ENCODE measurements around the gene DCLK1.

The DCLK1 gene

GRCh38 chr13:35767256-35767976 is 363.8 kb downstream of the DCLK1 start:
- Histone ChIP-seq H3K27me3 (ENCODE audit: insufficient read depth, poor library complexity, severe bottlenecking) (no peaks in the 10 kb centered on the region), H3K27ac (ENCODE audit: poor library complexity, severe bottlenecking) (no peak overlapping the region), H3K36me3 (ENCODE audit: low read depth) (no peaks in the 10 kb centered on the region), H3K9me3 (ENCODE audit: severe bottlenecking) (no peaks in the 10 kb centered on the region), H3K4me1 (ENCODE audit: insufficient read depth, poor library complexity, severe bottlenecking) (peaks cover 8% of the 10 kb centered on the region), H3K4me3 (ENCODE audit: severe bottlenecking) (no peak overlapping the region)
- TF ChIP-seq, protein P1, sequence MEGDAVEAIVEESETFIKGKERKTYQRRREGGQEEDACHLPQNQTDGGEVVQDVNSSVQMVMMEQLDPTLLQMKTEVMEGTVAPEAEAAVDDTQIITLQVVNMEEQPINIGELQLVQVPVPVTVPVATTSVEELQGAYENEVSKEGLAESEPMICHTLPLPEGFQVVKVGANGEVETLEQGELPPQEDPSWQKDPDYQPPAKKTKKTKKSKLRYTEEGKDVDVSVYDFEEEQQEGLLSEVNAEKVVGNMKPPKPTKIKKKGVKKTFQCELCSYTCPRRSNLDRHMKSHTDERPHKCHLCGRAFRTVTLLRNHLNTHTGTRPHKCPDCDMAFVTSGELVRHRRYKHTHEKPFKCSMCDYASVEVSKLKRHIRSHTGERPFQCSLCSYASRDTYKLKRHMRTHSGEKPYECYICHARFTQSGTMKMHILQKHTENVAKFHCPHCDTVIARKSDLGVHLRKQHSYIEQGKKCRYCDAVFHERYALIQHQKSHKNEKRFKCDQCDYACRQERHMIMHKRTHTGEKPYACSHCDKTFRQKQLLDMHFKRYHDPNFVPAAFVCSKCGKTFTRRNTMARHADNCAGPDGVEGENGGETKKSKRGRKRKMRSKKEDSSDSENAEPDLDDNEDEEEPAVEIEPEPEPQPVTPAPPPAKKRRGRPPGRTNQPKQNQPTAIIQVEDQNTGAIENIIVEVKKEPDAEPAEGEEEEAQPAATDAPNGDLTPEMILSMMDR (IDR thresholded peaks at IDR 0.05; ENCODE audit: poor library complexity, severe bottlenecking) = no peak
- ATAC-seq (ENCODE audit: low read depth) (no peak), DNase-seq (ENCODE audit: low spot score) (no peak)

DNA sequence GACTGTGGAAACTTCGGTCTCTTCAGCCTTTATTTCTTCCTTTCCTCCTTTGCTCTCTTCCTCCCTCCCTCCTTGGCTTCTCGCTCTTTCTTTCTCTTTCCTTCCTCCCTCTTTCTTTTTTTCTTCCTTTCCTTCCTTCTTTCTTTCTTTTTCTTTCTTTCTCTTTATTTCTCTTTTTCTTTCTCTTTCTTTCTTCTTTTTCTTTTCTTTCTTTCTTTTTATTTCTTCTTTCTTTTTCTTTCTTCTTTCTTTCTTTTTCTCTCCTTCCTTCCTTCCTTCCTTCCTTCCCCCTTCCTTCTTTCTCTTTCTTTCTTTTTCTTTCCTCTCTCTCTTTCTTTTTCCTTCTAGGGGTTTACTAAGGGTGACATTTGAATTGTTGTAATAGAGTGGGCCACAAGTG is 364.5 kb downstream of the DCLK1 start:
- no peak overlapping the region for H3K27ac ChIP-seq (ENCODE audit: poor library complexity, severe bottlenecking)
- no peaks in the 10 kb centered on the region for H3K36me3 ChIP-seq (ENCODE audit: low read depth)
- no peaks in the 10 kb centered on the region for H3K27me3 ChIP-seq (ENCODE audit: insufficient read depth, poor library complexity, severe bottlenecking)
- ATAC-seq (ENCODE audit: low read depth) (no peak), DNase-seq (ENCODE audit: low spot score) (no peak)
- H3K9me3 ChIP-seq (ENCODE audit: severe bottlenecking) = no peaks in the 10 kb centered on the region
- H3K4me1 ChIP-seq (ENCODE audit: insufficient read depth, poor library complexity, severe bottlenecking) = peaks cover 4% of the 10 kb centered on the region
- TF ChIP-seq, protein P1 (IDR thresholded peaks at IDR 0.05; ENCODE audit: poor library complexity, severe bottlenecking) = no peak
- no peak overlapping the region for H3K4me3 ChIP-seq (ENCODE audit: severe bottlenecking)

GRCh38 chr13:35765941-35766340 is 365.2 kb downstream of the DCLK1 start:
- H3K9me3 ChIP-seq (ENCODE audit: severe bottlenecking) = no peaks in the 10 kb centered on the region
- no peaks in the 10 kb centered on the region for H3K4me1 ChIP-seq (ENCODE audit: insufficient read depth, poor library complexity, severe bottlenecking)
- TF ChIP-seq, protein P1 (IDR thresholded peaks at IDR 0.05; ENCODE audit: poor library complexity, severe bottlenecking) = no peak
- H3K4me3 ChIP-seq (ENCODE audit: severe bottlenecking) = no peak overlapping the region
- ATAC-seq (ENCODE audit: low read depth) = no peak
- DNase-seq (ENCODE audit: low spot score) = no peak
- no peaks in the 10 kb centered on the region for H3K36me3 ChIP-seq (ENCODE audit: low read depth)
- H3K27ac ChIP-seq (ENCODE audit: poor library complexity, severe bottlenecking) = no peak overlapping the region
- H3K27me3 ChIP-seq (ENCODE audit: insufficient read depth, poor library complexity, severe bottlenecking) = no peaks in the 10 kb centered on the region

GRCh38 chr13:35765366-35765765 is 365.8 kb downstream of the DCLK1 start:
- TF ChIP-seq, protein P1 (IDR thresholded peaks at IDR 0.05; ENCODE audit: poor library complexity, severe bottlenecking) = no peak
- DNase-seq (ENCODE audit: low spot score) (no peak), ATAC-seq (ENCODE audit: low read depth) (no peak)
- Histone ChIP-seq H3K27me3 (ENCODE audit: insufficient read depth, poor library complexity, severe bottlenecking) (no peaks in the 10 kb centered on the region), H3K4me3 (ENCODE audit: severe bottlenecking) (no peak overlapping the region), H3K36me3 (ENCODE audit: low read depth) (no peaks in the 10 kb centered on the region), H3K27ac (ENCODE audit: poor library complexity, severe bottlenecking) (no peak overlapping the region), H3K9me3 (ENCODE audit: severe bottlenecking) (no peaks in the 10 kb centered on the region), H3K4me1 (ENCODE audit: insufficient read depth, poor library complexity, severe bottlenecking) (no peaks in the 10 kb centered on the region)

DNA sequence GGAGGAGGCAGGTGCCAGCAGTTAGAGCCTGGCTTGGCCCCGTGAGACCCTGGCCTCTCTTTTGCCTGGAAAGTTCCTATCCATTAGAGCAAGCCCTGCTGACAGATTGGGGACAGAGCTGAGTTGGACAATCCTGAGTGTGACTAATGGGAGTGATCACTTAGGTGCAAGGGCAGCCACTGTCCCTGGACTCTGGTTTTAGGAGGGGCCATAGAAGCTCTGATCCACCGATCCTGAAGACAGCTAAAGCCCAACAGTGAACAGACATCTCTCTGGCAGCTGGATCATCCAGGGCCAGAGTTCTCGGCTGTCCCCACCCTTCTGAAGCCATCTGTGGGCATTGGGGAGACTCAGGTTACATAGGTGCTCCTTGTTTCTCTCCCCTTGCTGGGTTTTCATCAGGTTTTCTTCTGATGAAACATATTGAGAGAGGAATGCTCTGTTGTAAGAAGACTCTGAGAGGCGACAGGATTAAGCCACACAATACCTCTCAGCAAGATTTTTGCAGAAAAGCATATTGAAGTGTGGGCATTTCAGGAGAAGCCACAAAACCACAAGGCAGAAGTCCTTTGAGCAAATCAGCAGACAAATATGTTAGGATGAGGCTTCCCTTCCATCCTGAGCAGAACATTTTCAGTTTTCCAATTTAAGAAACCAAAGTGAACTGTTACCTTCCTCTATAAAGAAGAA is 366.7 kb downstream of the DCLK1 start:
- Histone ChIP-seq H3K36me3 (ENCODE audit: low read depth) (no peaks in the 10 kb centered on the region), H3K4me1 (ENCODE audit: insufficient read depth, poor library complexity, severe bottlenecking) (no peaks in the 10 kb centered on the region), H3K27me3 (ENCODE audit: insufficient read depth, poor library complexity, severe bottlenecking) (no peaks in the 10 kb centered on the region), H3K27ac (ENCODE audit: poor library complexity, severe bottlenecking) (no peak overlapping the region), H3K4me3 (ENCODE audit: severe bottlenecking) (no peak overlapping the region), H3K9me3 (ENCODE audit: severe bottlenecking) (no peaks in the 10 kb centered on the region)
- DNase-seq (ENCODE audit: low spot score) (no peak), ATAC-seq (ENCODE audit: low read depth) (no peak)
- TF ChIP-seq, protein P1 (IDR thresholded peaks at IDR 0.05; ENCODE audit: poor library complexity, severe bottlenecking) = no peak
